Liver (tissue), 9 donors: Measurements from ENCODE around the gene BPIFA3. TPM values are rescaled to one million over a fixed set of nuclear protein-coding genes. Genes with fewer than 3 reads are reported as not detected.

Experiments used
- DNase-seq: peaks from one replicate; pipeline ENCODE4 v3.0.0-alpha.2; 2017; ENCODE audit warnings: low spot score
- H3K27ac ChIP-seq, 2 donors: one replicate each; pipeline ENCODE4 v1.7.0; 2013; ENCODE audit warnings: inconsistent platforms in 2 of 2, low read length in 2 of 2, control low read depth in 1 of 2, low read depth in 1 of 2, mild to moderate bottlenecking in 1 of 2
- H3K27me3 ChIP-seq, 4 donors: one replicate each; pipeline versions ENCODE4 v1.6.1 to v1.7.0; 2013; ENCODE audit warnings: low read length in 3 of 4, inconsistent platforms in 1 of 4, mild to moderate bottlenecking in 1 of 4, moderate library complexity in 1 of 4; ENCODE audit not compliant: control insufficient read depth in 4 of 4, insufficient read depth in 4 of 4
- H3K36me3 ChIP-seq, 4 donors: one replicate each; pipeline versions ENCODE4 v1.6.1 to v1.7.0; 2013; ENCODE audit warnings: low read length in 3 of 4, mild to moderate bottlenecking in 3 of 4, low read depth in 1 of 4, moderate library complexity in 1 of 4; ENCODE audit not compliant: control insufficient read depth in 4 of 4, insufficient read depth in 3 of 4
- H3K4me1 ChIP-seq, 4 donors: one replicate each; pipeline versions ENCODE4 v1.6.1 to v1.7.0; 2013; ENCODE audit warnings: low read length in 3 of 4, mild to moderate bottlenecking in 3 of 4, moderate library complexity in 1 of 4; ENCODE audit not compliant: control insufficient read depth in 4 of 4, insufficient read depth in 4 of 4
- H3K4me3 ChIP-seq, 3 donors: one replicate each; pipeline versions ENCODE4 v1.6.1 to v1.7.0; 2013; ENCODE audit warnings: low read length in 3 of 3, control low read depth in 1 of 3, low read depth in 1 of 3, mild to moderate bottlenecking in 1 of 3
- H3K9ac ChIP-seq, 2 donors: one replicate each; pipeline ENCODE4 v1.7.0; 2013; ENCODE audit warnings: low read length in 2 of 2, mild to moderate bottlenecking in 2 of 2, moderate library complexity in 2 of 2, control low read depth in 1 of 2, low read depth in 1 of 2
- H3K9me3 ChIP-seq, 4 donors: one replicate each; pipeline versions ENCODE4 v1.6.1 to v1.7.0; 2013; ENCODE audit warnings: low read length in 3 of 4; ENCODE audit not compliant: control insufficient read depth in 4 of 4
- EGR1 ChIP-seq, 2 donors: IDR thresholded peaks; 2 replicates each; pipeline ENCODE4 v1.6.1; 2016 to 2018; ENCODE audit warnings: antibody characterized with exemption in 2 of 2, low read depth in 2 of 2
- FOXA1 ChIP-seq: IDR thresholded peaks from 2 replicates; pipeline ENCODE4 v1.6.1; 2016; ENCODE audit warnings: antibody characterized with exemption
- FOXA2 ChIP-seq: IDR thresholded peaks from 2 replicates; pipeline ENCODE4 v1.6.1; 2016; ENCODE audit warnings: antibody characterized with exemption
- GABPA ChIP-seq, 2 donors: IDR thresholded peaks in 1 of 2; conservative IDR thresholded peaks in 1 of 2; 2 replicates each; pipeline ENCODE4 v1.6.1; 2016; ENCODE audit warnings: antibody characterized with exemption in 2 of 2, mild to moderate bottlenecking in 1 of 2, moderate library complexity in 1 of 2
- HNF4A ChIP-seq, 2 donors: conservative IDR thresholded peaks; 2 replicates each; pipeline ENCODE4 v1.6.1; 2016; ENCODE audit warnings: antibody characterized with exemption in 2 of 2, mild to moderate bottlenecking in 2 of 2
- HNF4G ChIP-seq: IDR thresholded peaks from 2 replicates; pipeline ENCODE4 v1.6.1; 2016; ENCODE audit warnings: antibody characterized with exemption
- JUND ChIP-seq, 2 donors: IDR thresholded peaks; 2 replicates each; pipeline ENCODE4 v1.6.1; 2016; ENCODE audit warnings: antibody characterized with exemption in 2 of 2
- NR2F2 ChIP-seq: IDR thresholded peaks from 2 replicates; pipeline ENCODE4 v1.6.1; 2016; ENCODE audit warnings: antibody characterized with exemption
- RAD21 ChIP-seq, 2 donors: IDR thresholded peaks; 2 replicates each; pipeline ENCODE4 v1.6.1; 2016; ENCODE audit warnings: antibody characterized with exemption in 2 of 2, mild to moderate bottlenecking in 2 of 2
- RXRA ChIP-seq, 2 donors: IDR thresholded peaks; 2 replicates each; pipeline ENCODE4 v1.6.1; 2017 to 2018; ENCODE audit warnings: antibody characterized with exemption in 2 of 2, mild to moderate bottlenecking in 1 of 2
- SP1 ChIP-seq: IDR thresholded peaks from 2 replicates; pipeline ENCODE4 v1.6.1; 2018; ENCODE audit warnings: antibody characterized with exemption, mild to moderate bottlenecking
- TAF1 ChIP-seq: conservative IDR thresholded peaks from 2 replicates; pipeline ENCODE4 v1.6.1; 2016; ENCODE audit warnings: antibody characterized with exemption, mild to moderate bottlenecking
- YY1 ChIP-seq: IDR thresholded peaks from 2 replicates; pipeline ENCODE4 v1.6.1; 2016; ENCODE audit warnings: antibody characterized with exemption, mild to moderate bottlenecking
- WGBS: extraction: QIAGEN DNeasy Blood & Tissue Kit; methylation state at CpG from one replicate; pipeline ENCODE4 v1.1.7; 2013; 5-methylcytosine and 5-hydroxymethylcytosine counted together
- polyA plus RNA-seq, 2 donors: library from polyadenylated mRNA; stranded (reverse) in 1 of 2; unstranded in 1 of 2; fragments of 200-250 nt in 1 of 2; fragments of >200 nt in 1 of 2; fragmentation: Nextera tagmentation in 1 of 2; extraction: Ambion mirVana in 1 of 2; gene quantifications; one replicate each; pipeline versions ENCODE4 v1.2.1 to v1.2.3, GENCODE V29; 2013 to 2015
- total RNA-seq, 2 donors: library from RNA; depleted of rRNA; stranded (reverse); fragments of >200 nt; gene quantifications; one replicate each; pipeline ENCODE4 v1.2.3, GENCODE V29; 2014
- TF ChIP-seq, protein P1 (sequence below): IDR thresholded peaks from 2 replicates; pipeline ENCODE4 v1.6.1; 2016; ENCODE audit warnings: antibody characterized with exemption
- TF ChIP-seq, protein P2 (sequence below): IDR thresholded peaks from 2 replicates; pipeline ENCODE4 v1.6.1; 2016; ENCODE audit warnings: antibody characterized with exemption
- TF ChIP-seq, protein P3 (sequence below): fragments of 150-350 bp; IDR thresholded peaks from 2 replicates; pipeline ENCODE4 v1.5.1; 2017; ENCODE audit warnings: improper control_type of control experiment, low read depth, low read length; ENCODE audit not compliant: missing input control
- TF ChIP-seq, protein P4 (sequence below): IDR thresholded peaks from 2 replicates; pipeline ENCODE4 v1.6.1; 2016; ENCODE audit warnings: antibody characterized with exemption, mild to moderate bottlenecking
- TF ChIP-seq, protein P5 (sequence below): IDR thresholded peaks from 2 replicates; pipeline ENCODE4 v1.6.1; 2016; ENCODE audit warnings: antibody characterized with exemption
- donor health status: healthy.
- donor health status: healthy.
- donor health status: healthy.
- donor health status: healthy.
- donor health status: healthy.

BPIFA3 gene
- total and polyA plus RNA-seq, 4 donors, result not detected

DNA sequence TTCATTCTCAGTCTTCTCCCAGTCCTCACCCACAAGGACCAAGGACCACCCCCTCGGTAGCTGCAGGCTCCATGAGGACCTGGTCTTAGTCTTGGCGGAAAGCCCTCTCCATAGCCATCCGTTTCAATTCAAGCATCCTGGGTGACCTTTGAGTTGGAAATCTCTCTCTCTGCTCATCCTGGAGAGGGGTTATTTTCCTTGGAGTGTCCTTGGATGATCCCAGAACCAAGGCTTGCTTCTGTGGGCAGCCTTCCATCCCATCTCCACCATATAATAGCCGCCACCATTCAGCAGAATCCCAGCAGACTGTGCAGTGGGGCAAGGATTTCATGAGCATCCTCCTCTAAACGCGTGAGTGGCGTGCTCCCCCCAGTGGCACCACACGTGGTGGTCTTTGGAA lies 49.3 kb upstream of the BPIFA3 start, which contains the start of gene BPIFA2:
Gene BPIFA2, plus strand, starts transcription at position 301 of the 400 bp plus-strand sequence. CDS start 987 bp downstream, outside the sequence.
- H3K27ac ChIP-seq, result no peak within 1 kb of the TSS
- no peak within 1 kb of the TSS for H3K9ac ChIP-seq
- peaks cover 3 to 15% (median 6%) of the 10 kb centered on the region in 4 donors for H3K9me3 ChIP-seq
- no peak within 1 kb of the TSS for H3K4me3 ChIP-seq
- H3K27me3 ChIP-seq, result peaks cover 0 to under 1% (median 0%) of the 10 kb centered on the region in 4 donors
- DNase-seq, result no peak
- TF ChIP-seq NR2F2 (no peak), TAF1 (no peak), FOXA2 (no peak), SP1 (no peak), HNF4A (conservative IDR thresholded peaks at IDR 0.05) (no peak), RAD21 (IDR thresholded peaks at IDR 0.05) (no peak), HNF4G (no peak), RXRA (IDR thresholded peaks at IDR 0.05) (no peak), GABPA (IDR thresholded peaks at IDR 0.05 in 1 of 2, conservative IDR thresholded peaks at IDR 0.05 in 1 of 2) (no peak), FOXA1 (no peak), YY1 (no peak), EGR1 (IDR thresholded peaks at IDR 0.05; ENCODE audit: low read depth in 2 of 2) (no peak), JUND (IDR thresholded peaks at IDR 0.05) (no peak)
- TF ChIP-seq, protein P1, sequence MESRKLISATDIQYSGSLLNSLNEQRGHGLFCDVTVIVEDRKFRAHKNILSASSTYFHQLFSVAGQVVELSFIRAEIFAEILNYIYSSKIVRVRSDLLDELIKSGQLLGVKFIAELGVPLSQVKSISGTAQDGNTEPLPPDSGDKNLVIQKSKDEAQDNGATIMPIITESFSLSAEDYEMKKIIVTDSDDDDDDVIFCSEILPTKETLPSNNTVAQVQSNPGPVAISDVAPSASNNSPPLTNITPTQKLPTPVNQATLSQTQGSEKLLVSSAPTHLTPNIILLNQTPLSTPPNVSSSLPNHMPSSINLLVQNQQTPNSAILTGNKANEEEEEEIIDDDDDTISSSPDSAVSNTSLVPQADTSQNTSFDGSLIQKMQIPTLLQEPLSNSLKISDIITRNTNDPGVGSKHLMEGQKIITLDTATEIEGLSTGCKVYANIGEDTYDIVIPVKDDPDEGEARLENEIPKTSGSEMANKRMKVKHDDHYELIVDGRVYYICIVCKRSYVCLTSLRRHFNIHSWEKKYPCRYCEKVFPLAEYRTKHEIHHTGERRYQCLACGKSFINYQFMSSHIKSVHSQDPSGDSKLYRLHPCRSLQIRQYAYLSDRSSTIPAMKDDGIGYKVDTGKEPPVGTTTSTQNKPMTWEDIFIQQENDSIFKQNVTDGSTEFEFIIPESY, result no peak
- TF ChIP-seq, protein P2, sequence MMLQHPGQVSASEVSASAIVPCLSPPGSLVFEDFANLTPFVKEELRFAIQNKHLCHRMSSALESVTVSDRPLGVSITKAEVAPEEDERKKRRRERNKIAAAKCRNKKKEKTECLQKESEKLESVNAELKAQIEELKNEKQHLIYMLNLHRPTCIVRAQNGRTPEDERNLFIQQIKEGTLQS, result no peak
- TF ChIP-seq, protein P3, sequence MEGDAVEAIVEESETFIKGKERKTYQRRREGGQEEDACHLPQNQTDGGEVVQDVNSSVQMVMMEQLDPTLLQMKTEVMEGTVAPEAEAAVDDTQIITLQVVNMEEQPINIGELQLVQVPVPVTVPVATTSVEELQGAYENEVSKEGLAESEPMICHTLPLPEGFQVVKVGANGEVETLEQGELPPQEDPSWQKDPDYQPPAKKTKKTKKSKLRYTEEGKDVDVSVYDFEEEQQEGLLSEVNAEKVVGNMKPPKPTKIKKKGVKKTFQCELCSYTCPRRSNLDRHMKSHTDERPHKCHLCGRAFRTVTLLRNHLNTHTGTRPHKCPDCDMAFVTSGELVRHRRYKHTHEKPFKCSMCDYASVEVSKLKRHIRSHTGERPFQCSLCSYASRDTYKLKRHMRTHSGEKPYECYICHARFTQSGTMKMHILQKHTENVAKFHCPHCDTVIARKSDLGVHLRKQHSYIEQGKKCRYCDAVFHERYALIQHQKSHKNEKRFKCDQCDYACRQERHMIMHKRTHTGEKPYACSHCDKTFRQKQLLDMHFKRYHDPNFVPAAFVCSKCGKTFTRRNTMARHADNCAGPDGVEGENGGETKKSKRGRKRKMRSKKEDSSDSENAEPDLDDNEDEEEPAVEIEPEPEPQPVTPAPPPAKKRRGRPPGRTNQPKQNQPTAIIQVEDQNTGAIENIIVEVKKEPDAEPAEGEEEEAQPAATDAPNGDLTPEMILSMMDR, result no peak
- TF ChIP-seq, protein P4, sequence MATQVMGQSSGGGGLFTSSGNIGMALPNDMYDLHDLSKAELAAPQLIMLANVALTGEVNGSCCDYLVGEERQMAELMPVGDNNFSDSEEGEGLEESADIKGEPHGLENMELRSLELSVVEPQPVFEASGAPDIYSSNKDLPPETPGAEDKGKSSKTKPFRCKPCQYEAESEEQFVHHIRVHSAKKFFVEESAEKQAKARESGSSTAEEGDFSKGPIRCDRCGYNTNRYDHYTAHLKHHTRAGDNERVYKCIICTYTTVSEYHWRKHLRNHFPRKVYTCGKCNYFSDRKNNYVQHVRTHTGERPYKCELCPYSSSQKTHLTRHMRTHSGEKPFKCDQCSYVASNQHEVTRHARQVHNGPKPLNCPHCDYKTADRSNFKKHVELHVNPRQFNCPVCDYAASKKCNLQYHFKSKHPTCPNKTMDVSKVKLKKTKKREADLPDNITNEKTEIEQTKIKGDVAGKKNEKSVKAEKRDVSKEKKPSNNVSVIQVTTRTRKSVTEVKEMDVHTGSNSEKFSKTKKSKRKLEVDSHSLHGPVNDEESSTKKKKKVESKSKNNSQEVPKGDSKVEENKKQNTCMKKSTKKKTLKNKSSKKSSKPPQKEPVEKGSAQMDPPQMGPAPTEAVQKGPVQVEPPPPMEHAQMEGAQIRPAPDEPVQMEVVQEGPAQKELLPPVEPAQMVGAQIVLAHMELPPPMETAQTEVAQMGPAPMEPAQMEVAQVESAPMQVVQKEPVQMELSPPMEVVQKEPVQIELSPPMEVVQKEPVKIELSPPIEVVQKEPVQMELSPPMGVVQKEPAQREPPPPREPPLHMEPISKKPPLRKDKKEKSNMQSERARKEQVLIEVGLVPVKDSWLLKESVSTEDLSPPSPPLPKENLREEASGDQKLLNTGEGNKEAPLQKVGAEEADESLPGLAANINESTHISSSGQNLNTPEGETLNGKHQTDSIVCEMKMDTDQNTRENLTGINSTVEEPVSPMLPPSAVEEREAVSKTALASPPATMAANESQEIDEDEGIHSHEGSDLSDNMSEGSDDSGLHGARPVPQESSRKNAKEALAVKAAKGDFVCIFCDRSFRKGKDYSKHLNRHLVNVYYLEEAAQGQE, result no peak
- TF ChIP-seq, protein P5, sequence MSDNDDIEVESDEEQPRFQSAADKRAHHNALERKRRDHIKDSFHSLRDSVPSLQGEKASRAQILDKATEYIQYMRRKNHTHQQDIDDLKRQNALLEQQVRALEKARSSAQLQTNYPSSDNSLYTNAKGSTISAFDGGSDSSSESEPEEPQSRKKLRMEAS, result no peak
- no peaks in the 10 kb centered on the region for H3K4me1 ChIP-seq
- no peaks in the 10 kb centered on the region for H3K36me3 ChIP-seq
- 81% methylated on average over 8 of the region's 8 CpGs for WGBS
